HG03103 (cell line): ENCODE data around the gene CD93.

Source experiments
- ATAC-seq: cut with Tn5 transposase; IDR thresholded peaks from one replicate; pipeline ENCODE4 v1.9.1; 2021; ENCODE audit warnings: low read depth; ENCODE audit not compliant: unreplicated experiment

The CD93 gene

DNA sequence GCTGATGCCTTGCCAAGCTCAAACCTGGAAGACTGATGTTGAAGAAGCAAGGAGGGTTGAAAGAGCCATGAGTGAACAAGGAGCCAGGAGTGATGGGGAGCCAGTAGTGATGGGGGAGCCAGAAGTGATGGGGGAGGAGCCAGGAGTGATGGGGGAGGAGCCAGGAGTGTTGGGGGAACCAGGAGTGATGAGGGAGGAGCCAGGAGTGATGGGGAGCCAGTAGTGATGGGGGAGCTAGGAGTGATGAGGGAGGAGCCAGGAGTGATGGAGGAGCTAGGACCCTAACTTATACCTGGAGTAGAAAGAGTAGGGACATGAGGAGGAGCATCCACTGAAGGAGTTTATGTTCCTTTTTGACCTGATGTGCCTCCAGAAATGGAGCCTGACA is 14.6 kb upstream of the CD93 start:
- ATAC-seq, result no peak

DNA sequence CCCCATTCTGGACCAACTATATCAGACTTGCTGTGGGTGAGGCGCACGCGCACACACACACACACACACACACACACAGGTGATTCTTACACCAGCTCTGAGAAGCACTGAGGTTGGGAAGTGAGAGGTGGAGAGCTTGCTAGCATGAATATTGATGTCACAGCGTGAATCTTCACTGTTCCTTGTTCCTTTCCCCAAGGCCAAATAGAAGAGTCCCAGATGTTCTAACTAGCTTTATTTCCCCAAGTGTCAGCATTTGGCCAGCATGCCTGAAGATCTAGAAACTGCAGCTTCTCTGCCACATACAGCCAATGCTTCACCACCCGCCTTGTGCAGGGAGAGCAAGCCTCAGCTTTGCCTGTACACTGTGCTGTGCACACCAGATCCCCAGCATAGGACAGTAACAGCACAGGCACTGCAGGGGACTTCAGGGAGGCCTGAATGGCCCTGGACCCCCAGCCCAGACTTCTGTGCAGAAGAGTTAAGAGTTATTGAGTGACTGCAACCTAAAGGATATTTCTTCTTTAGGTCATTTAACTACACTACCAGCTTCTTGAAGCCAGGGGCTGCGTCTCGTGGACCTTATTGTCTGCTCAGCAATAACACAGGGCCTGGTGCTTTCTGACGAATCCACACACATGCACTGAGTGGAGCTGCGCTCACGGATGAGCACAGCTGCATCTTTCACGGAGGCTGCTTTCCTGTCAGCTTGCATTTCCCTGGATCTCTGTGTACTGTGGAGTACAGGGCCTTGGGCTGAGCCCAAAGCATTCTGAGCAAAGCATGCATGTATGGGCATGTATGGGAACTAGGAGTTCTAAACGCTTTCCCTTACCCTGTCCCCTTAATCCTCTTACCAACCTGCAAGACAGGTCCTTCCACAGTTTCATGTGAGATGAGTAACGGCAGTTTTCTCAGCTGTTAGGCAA is 13.9 kb upstream of the CD93 start:
- no peak for ATAC-seq

DNA sequence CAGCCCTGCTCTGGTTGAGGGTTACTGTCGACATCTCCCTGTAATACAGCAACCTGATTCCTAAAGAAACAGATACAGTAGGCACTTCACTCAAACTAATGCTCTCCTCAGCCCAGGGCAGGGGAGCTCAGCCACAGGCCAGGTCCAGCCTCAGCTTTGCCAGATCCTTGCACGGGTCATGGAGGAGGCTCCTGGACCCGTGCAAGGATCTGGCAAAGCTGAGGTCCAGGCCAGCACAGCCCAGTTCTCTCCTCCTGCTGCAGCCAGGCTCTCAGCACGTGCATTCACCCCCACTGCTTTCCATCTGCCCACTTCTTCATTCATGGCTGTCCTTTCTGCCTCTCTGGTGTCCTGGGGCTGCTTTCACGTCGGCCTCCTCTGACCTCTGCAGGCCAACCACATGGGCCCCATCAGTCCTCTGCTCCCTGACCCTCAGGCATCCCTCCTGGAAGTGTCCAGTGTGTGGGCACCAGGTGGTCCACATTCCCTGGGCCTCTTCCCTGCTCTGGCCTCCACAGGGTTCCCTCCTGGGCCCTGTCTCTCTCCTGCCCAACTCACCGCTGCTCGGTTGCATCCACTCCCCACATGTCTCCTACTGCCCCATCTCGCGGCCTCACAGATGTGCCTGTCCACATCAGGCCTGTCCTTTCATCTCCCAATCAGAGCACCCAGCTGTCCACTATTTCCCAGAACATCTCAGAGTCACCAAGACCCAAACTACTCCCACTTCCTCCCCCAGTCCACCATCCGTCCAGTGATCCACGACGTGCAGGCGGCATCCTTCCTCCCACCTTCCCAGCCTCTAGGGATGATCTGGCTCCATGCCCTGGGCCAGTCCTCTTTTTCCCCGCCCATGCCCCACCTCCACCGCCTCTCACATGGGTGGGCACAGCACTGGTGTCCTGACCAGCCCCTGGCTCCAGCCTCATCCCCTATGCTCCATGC is 11.8 kb upstream of the CD93 start:
- ATAC-seq, result no peak

DNA sequence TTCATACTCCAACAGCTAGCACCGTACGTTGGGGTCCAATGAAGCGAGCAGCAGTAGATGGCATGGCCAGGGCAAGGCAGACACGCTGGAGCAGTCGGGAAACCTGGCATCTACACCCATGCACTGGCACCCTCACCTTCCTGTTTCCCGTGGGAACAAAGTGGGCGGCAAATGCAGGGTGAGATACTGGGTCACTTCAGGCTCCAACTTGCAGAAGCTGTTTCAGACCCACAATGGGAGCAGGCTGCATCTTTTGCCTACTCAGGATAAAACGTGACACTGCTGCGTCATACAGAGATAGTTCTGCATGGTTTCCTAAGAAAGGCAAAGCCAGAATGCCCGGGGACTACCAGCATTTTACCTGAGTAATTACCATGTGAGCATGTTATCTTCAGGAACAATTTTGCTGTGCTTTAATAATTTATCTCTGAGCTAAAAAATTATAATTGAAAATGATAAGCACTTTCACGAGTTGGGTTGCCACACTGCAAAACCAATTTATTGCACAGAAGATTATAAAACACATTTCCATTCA is 10.9 kb upstream of the CD93 start:
- ATAC-seq, result no peak

DNA sequence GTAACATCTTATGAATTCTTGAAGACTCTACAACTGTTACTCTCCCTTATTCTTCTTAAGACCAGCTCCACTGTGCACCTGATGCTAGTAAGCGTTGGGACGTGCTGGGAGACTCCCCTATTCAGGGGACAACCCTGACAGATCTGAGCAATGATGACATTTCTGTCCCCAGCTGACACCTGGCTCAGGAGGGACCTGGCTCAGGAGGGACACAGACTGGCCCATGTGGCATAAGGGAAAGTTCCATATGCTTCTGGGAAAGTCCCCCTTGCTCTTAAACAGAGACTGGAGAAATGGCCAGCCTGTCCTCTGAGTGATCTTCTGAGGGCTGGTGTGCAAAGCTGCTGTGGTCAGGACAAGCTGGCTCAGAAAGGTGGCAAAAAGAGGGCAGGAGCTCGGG is 10.0 kb upstream of the CD93 start:
- no peak for ATAC-seq

DNA sequence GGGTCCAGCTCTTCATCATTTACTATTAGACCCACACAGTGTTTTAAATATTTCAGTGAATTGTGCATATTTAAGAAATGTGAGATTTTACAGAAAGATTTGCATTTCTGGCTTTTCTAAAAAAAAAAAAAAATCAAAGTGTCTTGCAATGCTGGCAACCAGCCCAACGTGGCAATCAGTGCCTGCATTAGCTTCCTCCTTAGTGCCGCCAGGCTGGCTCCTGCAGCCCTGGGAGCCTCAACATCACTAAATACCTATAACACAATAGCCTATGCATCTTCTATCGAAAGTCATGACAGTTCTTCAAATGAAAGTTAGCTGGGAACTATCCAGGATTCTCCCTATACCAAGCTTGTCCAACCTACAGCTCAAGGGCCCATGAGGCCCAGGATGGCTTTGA is 9.4 kb upstream of the CD93 start:
- ATAC-seq, result no peak

DNA sequence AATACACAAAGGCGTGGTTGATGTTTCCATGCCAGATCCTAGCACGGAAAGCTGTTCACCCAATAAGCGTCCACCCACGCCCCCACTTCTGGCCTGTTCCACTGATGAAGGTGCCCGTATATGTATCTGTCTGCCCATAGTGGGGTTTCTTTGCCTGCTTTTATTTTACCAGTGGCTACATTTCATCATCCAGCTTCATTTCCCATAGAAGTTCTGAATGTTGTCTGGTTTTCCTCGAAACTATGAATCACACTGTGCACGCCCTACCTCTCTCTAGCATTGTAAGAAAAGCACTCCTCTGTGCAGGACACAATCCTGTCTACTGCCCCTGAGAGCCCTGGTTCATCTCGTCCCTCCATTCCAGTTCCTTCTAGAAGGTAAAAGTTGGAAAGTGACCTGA is 8.8 kb upstream of the CD93 start:
- ATAC-seq, result no peak

DNA sequence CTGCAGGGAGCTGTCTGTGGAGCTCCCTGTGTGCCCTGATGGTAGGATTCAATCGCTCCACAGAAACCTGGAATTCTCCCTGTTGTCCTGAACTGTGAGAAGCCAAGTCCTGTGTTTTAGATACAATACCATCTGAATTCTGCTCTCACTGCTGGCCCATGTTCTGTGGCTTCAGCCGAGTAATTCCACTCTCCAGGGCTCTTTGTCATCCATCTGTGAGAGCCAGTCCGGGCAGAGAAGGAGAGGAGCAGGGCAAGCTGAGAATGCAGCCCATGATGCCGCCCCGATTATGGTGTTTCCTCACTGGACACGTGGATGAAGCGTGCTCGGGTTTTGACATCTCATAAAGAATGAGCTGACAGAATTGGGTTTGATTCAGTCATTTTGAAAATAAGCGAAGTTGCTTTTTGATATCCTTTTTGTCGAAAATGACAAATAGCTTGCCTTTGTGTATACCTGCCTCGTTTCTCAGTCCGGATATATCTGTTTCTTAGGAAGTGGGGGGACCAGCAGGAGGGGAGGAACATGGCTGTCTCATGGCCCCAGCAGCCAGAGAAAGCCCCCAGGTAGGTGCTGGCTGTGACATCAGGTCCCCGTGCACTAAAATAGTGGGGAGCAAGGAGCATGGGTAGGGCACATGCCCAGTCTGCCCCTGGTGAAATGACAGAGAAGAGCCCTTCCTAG is 8.2 kb upstream of the CD93 start:
- ATAC-seq, result no peak

DNA sequence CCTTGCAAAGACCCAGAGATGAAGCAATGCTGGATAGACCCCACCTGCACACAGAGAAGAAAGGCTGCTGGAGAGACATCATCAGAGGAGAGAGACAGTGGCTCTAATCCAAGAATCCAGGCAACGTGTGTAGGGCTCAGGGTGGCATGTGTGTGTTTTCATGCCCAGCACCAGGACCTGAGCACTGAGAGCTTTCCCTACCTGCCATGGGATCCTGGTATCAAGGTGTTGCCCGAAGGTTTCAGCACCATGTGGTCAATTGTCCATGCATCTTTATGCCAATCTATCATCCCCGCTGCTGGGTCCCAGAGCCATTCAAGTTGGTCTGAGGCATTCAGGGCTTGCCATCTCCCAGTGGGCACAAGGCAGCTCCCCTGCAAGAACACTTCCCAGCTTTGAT is 7.5 kb upstream of the CD93 start:
- no peak for ATAC-seq

DNA sequence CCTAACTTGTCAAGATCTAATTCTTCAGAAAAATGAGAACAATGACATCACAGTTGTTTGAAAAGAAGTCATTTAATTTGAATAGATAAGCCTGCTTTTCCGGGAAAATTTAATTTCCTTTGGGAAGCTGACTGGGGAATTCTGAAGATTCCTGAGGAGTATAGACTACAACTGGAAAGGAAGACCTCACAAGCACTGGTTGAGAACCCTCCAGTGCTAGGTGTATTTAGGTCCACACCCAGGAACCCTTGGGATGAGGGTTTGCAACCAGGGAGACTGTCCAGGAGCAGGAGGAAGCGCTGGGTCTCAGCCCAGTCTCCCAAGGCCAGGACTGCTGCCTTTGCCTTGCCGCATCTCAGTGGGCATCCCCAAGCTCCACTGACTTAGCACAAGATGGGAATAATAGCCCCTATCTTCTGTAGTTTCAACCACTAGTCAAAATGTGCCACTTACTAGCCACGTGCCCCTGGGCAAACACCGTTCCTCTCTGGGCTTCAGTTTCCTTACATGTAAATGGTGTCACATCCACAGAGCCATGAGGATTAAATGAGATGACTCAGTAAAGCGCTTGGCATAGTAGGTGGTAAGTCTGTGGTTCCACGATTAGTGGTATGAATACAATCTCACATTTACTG is 6.9 kb upstream of the CD93 start:
- no peak for ATAC-seq

DNA sequence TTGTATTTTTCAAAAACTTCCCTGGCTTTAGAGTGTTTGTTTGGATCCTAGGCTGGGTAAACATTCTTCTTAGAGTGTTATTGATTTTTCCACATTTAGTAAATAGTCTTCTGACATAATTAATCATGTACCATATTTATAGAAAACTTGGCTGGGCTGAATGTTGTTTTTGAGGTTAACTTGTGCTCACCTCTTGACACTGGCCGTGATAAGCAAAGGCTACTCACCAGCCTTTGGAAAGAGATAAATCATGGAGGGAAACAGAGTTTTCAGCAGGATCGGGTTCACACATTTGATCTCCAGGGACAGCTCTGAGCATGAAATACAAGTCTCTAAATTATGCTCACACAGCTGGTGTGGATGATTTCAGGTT is 6.2 kb upstream of the CD93 start:
- ATAC-seq, result no peak

DNA sequence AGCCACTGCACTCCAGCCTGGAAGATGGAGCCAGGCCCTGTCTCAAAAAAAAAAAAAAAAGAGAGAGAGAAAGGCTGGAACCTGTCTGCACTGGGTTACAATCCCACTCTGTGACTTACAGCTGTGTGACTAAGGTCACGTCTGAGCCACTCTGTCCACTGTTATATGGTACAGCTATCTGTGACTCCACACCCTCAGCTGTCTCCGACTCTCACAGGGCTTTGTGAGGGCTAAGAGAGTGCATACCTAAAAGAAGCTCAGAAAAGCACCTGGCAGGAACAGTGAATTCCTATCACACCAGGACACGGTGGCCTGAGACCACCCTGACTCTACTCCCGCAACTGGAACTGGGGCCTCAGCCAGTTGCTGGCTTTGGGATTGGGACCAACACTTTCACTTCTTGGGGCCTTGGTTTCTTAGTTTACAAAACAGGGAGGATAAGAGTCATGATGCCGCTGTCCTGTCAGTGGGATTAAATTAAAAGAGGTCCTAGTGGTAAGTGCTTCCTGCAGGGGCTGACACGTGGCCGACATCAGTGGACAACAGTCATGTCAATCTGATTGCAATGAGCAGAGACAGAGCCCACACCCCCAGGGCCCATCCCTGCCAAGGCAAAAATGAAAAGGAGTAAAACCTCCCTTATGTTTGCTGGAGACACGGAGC is 5.7 kb upstream of the CD93 start:
- ATAC-seq, result no peak

DNA sequence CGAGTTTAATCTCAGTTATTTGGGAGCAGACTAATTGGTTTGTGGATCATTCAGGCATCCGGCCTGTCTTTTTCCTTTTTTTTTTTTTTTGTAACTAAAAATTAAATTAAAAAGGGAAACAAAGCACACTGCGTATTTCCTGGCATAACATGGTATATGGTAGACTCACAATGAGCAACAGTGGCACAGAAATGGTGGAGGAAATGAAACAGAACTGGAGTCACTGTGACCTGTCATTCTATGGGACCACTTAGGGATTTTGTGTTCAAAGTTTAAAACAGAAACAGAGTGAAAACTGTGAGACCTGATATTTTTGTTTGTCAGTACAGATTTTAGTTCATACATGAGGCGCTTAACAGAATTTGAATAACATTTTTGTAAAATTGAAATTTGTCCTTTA is 4.8 kb upstream of the CD93 start:
- no peak for ATAC-seq

DNA sequence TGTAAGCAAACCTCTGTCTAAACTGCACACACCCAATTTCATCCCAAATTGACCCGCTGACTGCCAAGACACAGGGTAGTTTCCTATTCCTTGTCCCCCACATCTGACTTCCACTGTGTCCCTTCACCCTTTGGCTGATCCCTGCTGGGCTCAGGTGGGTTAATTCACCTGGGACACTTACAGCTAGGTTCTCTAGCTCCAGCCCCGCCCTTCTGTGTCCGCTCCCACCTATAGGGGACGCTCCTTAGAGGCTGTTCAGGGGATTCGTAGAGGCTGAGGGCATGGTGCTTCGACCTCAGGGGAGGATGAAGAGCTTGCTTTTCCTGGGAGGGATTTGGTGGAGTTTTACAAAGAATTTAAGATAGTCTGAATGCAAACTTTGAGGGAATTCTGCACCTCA is 4.0 kb upstream of the CD93 start:
- no peak for ATAC-seq

DNA sequence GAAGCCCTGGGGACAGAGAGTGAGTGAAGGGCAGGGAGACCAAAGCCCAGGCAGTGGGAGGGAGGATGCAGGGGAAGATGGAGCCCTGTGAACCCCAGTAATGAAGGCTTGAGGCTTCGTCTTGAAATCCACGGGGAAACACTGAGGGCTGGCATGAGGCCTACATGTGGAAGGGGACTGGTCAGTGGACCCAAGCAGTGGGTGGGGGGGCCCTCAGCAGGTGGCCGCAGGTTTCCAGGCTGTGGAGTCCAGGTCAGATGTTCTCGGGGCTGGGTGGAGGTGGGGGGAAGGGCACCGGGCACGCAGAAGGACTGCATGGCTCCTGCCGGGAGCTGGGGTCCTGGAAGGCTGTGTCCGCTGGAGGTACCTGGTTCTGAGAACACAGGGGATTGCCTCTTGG is 2.7 kb upstream of the CD93 start:
- ATAC-seq, result no peak

DNA sequence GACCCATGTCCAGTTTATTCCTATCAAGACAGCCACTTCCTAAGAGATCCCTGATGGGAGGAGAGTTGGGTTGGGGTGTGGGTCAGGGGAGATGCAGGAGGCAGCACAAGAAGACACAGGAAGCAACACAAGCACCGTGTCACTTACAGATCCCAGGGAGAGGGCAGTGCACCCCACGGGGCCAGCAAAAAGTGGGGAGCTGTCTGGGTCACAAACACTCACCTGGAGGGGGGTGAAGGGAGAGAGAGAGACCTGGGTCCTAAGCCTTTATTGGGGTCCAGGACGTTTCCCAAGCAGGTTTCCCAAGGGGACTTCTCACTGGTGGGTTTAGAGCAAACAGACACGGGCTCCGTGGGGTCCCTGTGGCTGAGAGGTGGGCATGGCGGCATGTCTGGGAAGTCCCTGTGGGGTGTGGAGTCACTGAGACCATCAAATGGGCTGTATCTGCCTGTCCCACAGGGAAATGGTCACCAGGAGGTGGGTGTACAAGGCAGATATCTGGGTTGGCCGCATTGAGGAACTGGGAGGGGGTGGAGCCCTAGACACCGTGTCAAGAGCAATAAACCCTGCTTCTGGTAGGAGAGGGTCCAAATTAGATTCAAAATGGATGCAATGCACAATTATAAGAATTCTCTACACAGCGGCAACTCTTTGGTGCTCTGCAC is 1.6 kb upstream of the CD93 start:
- ATAC-seq, result no peak

DNA sequence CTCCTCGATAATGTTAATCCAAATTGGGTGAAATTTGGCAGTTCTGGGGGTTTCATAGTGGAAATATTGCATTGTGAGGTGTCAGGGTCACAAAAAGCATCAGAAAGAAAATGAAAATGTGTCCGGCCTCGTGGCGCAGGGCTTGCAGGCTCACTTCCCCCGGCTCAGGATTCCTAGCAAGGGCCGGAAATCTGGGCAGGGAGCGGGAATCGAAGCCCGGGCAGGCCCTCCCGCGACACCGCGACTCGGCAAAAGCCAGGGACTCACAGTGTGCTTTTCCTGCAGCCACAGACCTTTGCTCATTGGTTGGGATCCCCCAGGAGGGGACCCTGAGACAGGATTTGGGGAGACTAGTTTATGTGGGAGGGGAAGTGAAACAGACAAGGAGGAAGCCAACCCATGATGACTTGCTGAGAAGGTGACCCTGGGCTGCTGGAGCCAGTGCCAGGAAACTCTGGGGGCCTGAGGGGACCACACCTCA is 847 bp upstream of the CD93 start:
- ATAC-seq, result no peak

DNA sequence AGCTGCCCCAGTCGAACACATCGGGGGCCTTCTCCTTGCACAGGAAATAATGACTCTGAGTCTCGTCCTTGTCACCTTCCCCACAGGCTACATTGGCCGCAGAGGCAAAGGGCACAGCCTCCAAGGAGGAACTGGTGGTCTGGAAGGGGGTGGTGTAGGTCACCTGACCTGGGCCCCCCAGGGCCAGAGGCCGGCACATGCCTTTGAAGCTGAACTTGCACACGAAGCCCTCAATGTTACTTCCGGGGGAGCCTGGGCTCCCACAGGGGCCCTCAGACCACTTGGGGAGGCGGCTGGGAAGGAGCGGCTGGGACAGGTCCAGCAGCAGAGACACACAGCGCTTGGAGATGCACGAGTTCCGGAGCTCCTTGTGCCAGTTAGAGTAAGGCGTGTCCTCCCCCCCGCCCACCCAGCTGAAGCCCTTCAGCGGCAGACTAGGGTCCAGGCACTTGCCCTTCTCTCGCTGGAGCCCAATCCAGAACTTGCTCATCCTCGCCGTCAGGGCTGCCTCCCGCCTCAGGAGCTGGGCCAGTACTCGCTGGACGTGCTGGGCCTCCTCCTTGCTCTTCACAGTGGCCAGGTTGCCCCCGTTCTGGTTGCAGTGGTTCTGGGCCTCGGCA is 578 bp downstream of the CD93 start:
- no peak for ATAC-seq

DNA sequence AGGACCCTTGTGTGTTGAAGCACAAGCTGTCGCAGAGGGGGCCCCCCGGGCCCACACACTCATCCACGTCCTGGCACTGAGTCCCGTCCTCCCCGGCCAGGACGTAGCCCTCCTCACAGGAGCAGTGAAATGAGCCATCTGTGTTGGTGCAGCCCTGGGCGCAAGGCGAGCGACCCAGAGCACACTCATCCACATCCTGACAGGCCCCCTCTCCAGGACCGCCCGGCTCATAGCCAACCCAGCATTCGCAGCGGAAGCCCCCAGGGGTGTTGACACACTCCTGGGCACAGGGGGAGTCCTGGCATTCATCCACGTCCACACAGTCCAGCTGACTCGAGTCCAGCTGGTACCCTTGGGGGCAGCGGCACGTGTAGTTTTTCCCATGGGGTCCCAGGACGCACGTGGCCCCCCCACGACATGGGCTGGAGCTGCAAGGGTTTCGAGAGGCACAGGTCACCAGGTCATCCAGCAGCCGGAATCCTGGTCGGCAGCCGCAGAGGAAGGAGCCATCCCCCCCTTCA is 1.2 kb downstream of the CD93 start:
- ATAC-seq, result no peak
